Kidney (tissue), 14 donors: ENCODE data around the gene RAPGEF6. TPM values are rescaled to one million over a fixed set of nuclear protein-coding genes. Genes with fewer than 3 reads are reported as not detected.
A peak's percentile ranks its signal among the peaks of the same experiment; 100 is the strongest.

Experiments
- DNase-seq, 5 donors: peaks; one replicate each; pipeline ENCODE4 v3.0.0-alpha.2; 2013 to 2020
- FAIRE-seq: peaks from 2 replicates; lab custom pipeline; 2012; peaks lifted over from hg19 to GRCh38; lab: Jason Lieb, UNC
- H3K27ac ChIP-seq, 2 donors: one replicate each; pipeline ENCODE4 v1.7.0; 2013; ENCODE audit warnings: low read depth in 2 of 2, low read length in 2 of 2, inconsistent platforms in 1 of 2
- H3K27me3 ChIP-seq: one replicate; pipeline ENCODE4 v1.7.1; 2013; ENCODE audit warnings: low read length, inconsistent platforms; ENCODE audit not compliant: control insufficient read depth, insufficient read depth
- H3K36me3 ChIP-seq, 3 donors: one replicate each; pipeline versions ENCODE4 v1.7.0 to v1.7.1; 2013; ENCODE audit warnings: low read length in 3 of 3, control low read depth in 1 of 3, inconsistent platforms in 1 of 3; ENCODE audit not compliant: insufficient read depth in 3 of 3, control insufficient read depth in 2 of 3
- H3K4me1 ChIP-seq, 3 donors: one replicate each; pipeline versions ENCODE4 v1.7.0 to v1.7.1; 2013; ENCODE audit warnings: low read length in 3 of 3, inconsistent platforms in 1 of 3, low read depth in 1 of 3; ENCODE audit not compliant: control insufficient read depth in 2 of 3, insufficient read depth in 2 of 3
- H3K4me3 ChIP-seq, 3 donors: one replicate each; pipeline versions ENCODE4 v1.7.0 to v1.8.1; 2013; ENCODE audit warnings: low read length in 3 of 3, control low read depth in 1 of 3, inconsistent platforms in 1 of 3
- H3K9ac ChIP-seq, 3 donors: one replicate each; pipeline versions ENCODE4 v1.7.0 to v1.7.1; 2013; ENCODE audit warnings: low read length in 3 of 3, control low read depth in 1 of 3, inconsistent platforms in 1 of 3
- H3K9me3 ChIP-seq, 3 donors: one replicate each; pipeline versions ENCODE4 v1.7.0 to v1.7.1; 2013; ENCODE audit warnings: low read length in 3 of 3, control low read depth in 1 of 3, inconsistent platforms in 1 of 3; ENCODE audit not compliant: control insufficient read depth in 2 of 3, insufficient read depth in 1 of 3
- intact Hi-C: fragments of 100-400 bp; cut with DNase I; formaldehyde crosslinking; loops from one replicate; pipeline ENCODE4 v1.11.1; 2022
- polyA plus RNA-seq: library from polyadenylated mRNA; stranded (reverse); fragments of 350-450 nt; fragmentation: Illumina TruSeq; extraction: RNeasy Lipid Tissue Mini Kit (QIAGEN cat#74804); gene quantifications from one replicate; pipeline ENCODE4 v1.2.3, GENCODE V29; 2014; ENCODE audit warnings: low read depth, low replicate concordance; ENCODE audit not compliant: insufficient read depth
- total RNA-seq: library from RNA; stranded (reverse); fragmentation: NEBNext Ultra II Directional; extraction: Animal tissue kit (Norgen Biotek cat#: 25700); gene quantifications from one replicate; pipeline ENCODE4 v1.2.1, GENCODE V29; 2021
- TF ChIP-seq, protein P1 (sequence below): IDR thresholded peaks from 3 replicates; pipeline ENCODE4 v1.5.1; 2012; ENCODE audit warnings: mild to moderate bottlenecking, moderate library complexity, borderline replicate concordance; ENCODE audit not compliant: insufficient read depth; ENCODE audit errors: extremely low read depth
- donor health status: control.
- donor health status: control.
- donor health status: control.
- donor health status: control.
- donor health status: control.
- donor health status: DM: yes; HTN: yes; CAD: no.
- donor health status: Normal renal cell carcinoma (clear cell type).

RAPGEF6 gene
- total and polyA plus RNA-seq, 2 donors from 2014 or later = 1.8 to 28.6 TPM

DNA sequence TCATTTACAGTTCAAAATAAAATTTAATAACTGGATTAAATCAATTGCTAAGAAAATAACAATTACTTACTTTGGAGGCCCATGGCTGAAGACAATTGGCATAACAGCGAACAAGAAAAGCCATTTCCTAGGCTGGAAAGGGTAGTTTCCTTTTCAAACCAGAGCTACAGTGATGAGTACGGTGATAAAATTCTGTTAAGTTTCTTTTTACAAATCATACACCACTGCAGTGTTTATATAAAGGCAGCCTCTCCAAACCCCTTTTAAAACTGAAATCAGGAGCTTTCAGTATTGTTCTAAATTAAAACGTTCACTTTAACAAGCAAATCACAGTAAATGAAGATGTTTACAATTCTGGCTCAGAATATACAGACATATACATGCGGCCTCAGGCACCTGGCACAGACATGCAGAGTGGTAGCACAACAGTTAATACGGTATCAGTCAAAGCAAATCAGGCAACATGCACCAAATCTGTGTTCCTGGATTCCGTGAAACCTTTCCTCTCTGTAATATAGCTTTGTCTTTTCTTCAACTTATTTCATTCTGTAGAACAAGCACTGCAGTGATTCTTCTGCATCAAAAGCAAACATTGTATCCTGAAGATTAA, 102.9 kb downstream of the RAPGEF6 start:
- Histone ChIP-seq H3K27me3 (no peaks in the 10 kb centered on the region), H3K9me3 (no peaks in the 10 kb centered on the region), H3K4me3 (peak overlapping the region in 1 of 3 donors; percentile 4), H3K9ac (peak overlapping the region in 1 of 3 donors; percentile 5), H3K36me3 (no peaks in the 10 kb centered on the region), H3K27ac (no peak overlapping the region), H3K4me1 (no peaks in the 10 kb centered on the region)
- intact Hi-C loops = no loop called here
- FAIRE-seq (no peak), DNase-seq (no peak)
- TF ChIP-seq, protein P1, sequence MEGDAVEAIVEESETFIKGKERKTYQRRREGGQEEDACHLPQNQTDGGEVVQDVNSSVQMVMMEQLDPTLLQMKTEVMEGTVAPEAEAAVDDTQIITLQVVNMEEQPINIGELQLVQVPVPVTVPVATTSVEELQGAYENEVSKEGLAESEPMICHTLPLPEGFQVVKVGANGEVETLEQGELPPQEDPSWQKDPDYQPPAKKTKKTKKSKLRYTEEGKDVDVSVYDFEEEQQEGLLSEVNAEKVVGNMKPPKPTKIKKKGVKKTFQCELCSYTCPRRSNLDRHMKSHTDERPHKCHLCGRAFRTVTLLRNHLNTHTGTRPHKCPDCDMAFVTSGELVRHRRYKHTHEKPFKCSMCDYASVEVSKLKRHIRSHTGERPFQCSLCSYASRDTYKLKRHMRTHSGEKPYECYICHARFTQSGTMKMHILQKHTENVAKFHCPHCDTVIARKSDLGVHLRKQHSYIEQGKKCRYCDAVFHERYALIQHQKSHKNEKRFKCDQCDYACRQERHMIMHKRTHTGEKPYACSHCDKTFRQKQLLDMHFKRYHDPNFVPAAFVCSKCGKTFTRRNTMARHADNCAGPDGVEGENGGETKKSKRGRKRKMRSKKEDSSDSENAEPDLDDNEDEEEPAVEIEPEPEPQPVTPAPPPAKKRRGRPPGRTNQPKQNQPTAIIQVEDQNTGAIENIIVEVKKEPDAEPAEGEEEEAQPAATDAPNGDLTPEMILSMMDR = no peak

DNA sequence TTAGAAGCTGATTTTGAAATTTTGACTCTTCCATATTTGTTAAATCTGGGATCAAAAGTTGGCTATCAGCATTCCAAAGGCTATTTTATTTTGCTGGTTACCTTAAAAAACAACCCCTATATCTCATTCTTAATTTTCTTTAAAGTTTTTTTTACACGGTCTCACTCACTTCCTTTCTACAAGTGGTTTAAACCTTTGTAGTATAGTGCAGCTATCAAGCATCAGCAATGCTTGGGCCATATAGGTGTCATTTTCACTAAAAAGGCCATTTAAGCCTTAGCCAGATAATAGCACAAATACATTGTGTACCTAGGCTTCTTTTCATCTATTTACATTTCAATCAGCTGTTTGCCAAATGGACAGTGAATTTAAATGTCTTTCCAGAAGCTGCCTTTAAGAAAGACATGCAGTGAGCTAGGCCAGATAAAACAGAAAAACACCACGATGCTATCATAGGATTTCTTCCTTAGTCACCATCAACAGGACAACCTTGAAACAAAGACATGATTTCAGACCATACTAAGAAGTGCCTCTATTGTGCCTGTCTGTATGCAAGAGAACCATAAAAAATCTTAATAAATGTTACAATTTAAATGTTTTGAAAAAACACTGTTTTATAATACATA, 104.2 kb downstream of the RAPGEF6 start:
- intact Hi-C loops = no loop called here
- no peak overlapping the region for H3K9ac ChIP-seq
- no peak overlapping the region for H3K4me3 ChIP-seq
- TF ChIP-seq, protein P1 = no peak
- no peak overlapping the region for H3K27ac ChIP-seq
- H3K27me3 ChIP-seq = no peaks in the 10 kb centered on the region
- no peaks in the 10 kb centered on the region for H3K9me3 ChIP-seq
- FAIRE-seq (no peak), DNase-seq (no peak)
- H3K4me1 ChIP-seq = no peaks in the 10 kb centered on the region
- H3K36me3 ChIP-seq = no peaks in the 10 kb centered on the region

DNA sequence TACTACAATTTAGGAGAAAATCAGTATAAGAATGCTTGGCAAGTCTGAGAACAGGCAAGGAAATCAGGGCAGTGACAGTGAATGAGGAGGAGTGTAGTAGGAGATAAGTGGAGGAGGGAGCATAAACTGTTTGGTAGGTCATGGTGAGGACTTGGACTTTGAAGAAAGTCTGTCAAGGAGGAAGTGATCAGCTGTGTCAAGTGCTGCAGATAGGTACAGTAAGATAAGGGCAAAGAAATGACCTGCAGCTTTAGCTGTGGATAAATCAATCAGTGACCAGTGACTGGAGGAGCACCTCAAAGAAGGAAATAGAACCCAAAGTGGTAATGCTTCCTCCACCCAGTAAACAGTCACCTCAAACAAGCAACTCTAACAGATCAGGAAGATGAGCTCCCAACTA, 106.3 kb downstream of the RAPGEF6 start:
- intact Hi-C loops = no loop called here
- H3K27me3 ChIP-seq = no peaks in the 10 kb centered on the region
- no peaks in the 10 kb centered on the region for H3K9me3 ChIP-seq
- no peak overlapping the region for H3K4me3 ChIP-seq
- no peak overlapping the region for H3K27ac ChIP-seq
- H3K4me1 ChIP-seq = no peaks in the 10 kb centered on the region
- TF ChIP-seq, protein P1 = no peak
- DNase-seq (no peak), FAIRE-seq (no peak)
- H3K36me3 ChIP-seq = no peaks in the 10 kb centered on the region
- no peak overlapping the region for H3K9ac ChIP-seq
